Cardiac septum (tissue), 1 donor: ENCODE measurements around the gene LDLRAD4. TPM values are rescaled to one million over a fixed set of nuclear protein-coding genes. Genes with fewer than 3 reads are reported as not detected.

Source experiments
- DNase-seq: peaks from one replicate; pipeline ENCODE4 v3.0.0-alpha.2; 2020; ENCODE audit warnings: low spot score
- intact Hi-C: fragments of 100-400 bp; cut with DNase I; formaldehyde crosslinking; loops from one replicate; pipeline ENCODE4 v1.14.0; 2022
- total RNA-seq: library from RNA; stranded (reverse); fragmentation: NEBNext Ultra II Directional; extraction: Animal tissue kit (Norgen Biotek cat#: 25700); gene quantifications from one replicate; pipeline ENCODE4 v1.2.1, GENCODE V29; 2021
- donor health status: DM: no; HTN: no; CAD: no.

Gene LDLRAD4
- total RNA-seq, 1 donor from 2014 or later, result 23.3 TPM

- peak; percentile 70 for DNase-seq
- intact Hi-C loops, result no loop called here
These were observed 153.3 kb downstream of the LDLRAD4 start for GRCh38 chr18:13371689-13372418.

- intact Hi-C loops, result no loop called here
- peak; percentile 58 for DNase-seq
These were observed 154.0 kb downstream of the LDLRAD4 start for GRCh38 chr18:13372531-13372951.

GRCh38 chr18:13374096-13374467 is 155.5 kb downstream of the LDLRAD4 start:
- intact Hi-C loops, result no loop called here

GRCh38 chr18:13374468-13375301 is 156.1 kb downstream of the LDLRAD4 start:
- peak; percentile 58 for DNase-seq
- intact Hi-C loops, result loop anchor here (5.0 kb wide), 3 partner anchors 63 to 153 kb away; no protein-coding TSS in a partner anchor

More at GRCh38 chr18:13374096-13374467, 155.5 kb downstream of the LDLRAD4 start:
- no peak for DNase-seq

GRCh38 chr18:13375302-13376255 is 157.0 kb downstream of the LDLRAD4 start:
- intact Hi-C loops, result loop anchor here (5.0 kb wide), 3 partner anchors 62 to 152 kb away; no protein-coding TSS in a partner anchor

GRCh38 chr18:13376298-13376840 is 157.8 kb downstream of the LDLRAD4 start:
- DNase-seq, result peak; percentile 65

More at GRCh38 chr18:13375302-13376255, 157.0 kb downstream of the LDLRAD4 start:
- DNase-seq, result peak; percentile 83

GRCh38 chr18:13376841-13377351 is 158.3 kb downstream of the LDLRAD4 start:
- intact Hi-C loops, result loop anchor here (5.0 kb wide), 3 partner anchors 60 to 150 kb away; no protein-coding TSS in a partner anchor
- DNase-seq, result peak; percentile 74

More at GRCh38 chr18:13376298-13376840, 157.8 kb downstream of the LDLRAD4 start:
- intact Hi-C loops, result loop anchor here (5.0 kb wide), 3 partner anchors 61 to 151 kb away; no protein-coding TSS in a partner anchor

- intact Hi-C loops, result loop anchor here (5.0 kb wide), 3 partner anchors 60 to 150 kb away; no protein-coding TSS in a partner anchor
- peak; percentile 74 for DNase-seq
These were observed 158.9 kb downstream of the LDLRAD4 start for GRCh38 chr18:13377496-13377895.

- peak; percentile 73 for DNase-seq
- intact Hi-C loops, result loop anchor here (5.0 kb wide), 3 partner anchors 59 to 149 kb away; no protein-coding TSS in a partner anchor
These were observed 159.6 kb downstream of the LDLRAD4 start for GRCh38 chr18:13378150-13378549.

GRCh38 chr18:13379062-13379865 is 160.7 kb downstream of the LDLRAD4 start:
- DNase-seq, result peak; percentile 68

GRCh38 chr18:13379930-13380690 is 161.6 kb downstream of the LDLRAD4 start:
- peak; percentile 75 for DNase-seq
- intact Hi-C loops, result loop anchor here (5.0 kb wide), 4 partner anchors 47 to 147 kb away; no protein-coding TSS in a partner anchor

More at GRCh38 chr18:13379062-13379865, 160.7 kb downstream of the LDLRAD4 start:
- intact Hi-C loops, result loop anchor here (5.0 kb wide), 3 partner anchors 58 to 148 kb away; no protein-coding TSS in a partner anchor

- no peak for DNase-seq
- intact Hi-C loops, result loop anchor here (5.0 kb wide), 1 partner anchor 47 kb away; no protein-coding TSS in a partner anchor
These were observed 162.1 kb downstream of the LDLRAD4 start for GRCh38 chr18:13380691-13381070.

- peak; percentile 26 for DNase-seq
- intact Hi-C loops, result loop anchor here (5.0 kb wide), 1 partner anchor 46 kb away; no protein-coding TSS in a partner anchor
These were observed 162.8 kb downstream of the LDLRAD4 start for GRCh38 chr18:13381331-13381730.

GRCh38 chr18:13381944-13382365 is 163.4 kb downstream of the LDLRAD4 start:
- DNase-seq, result peak; percentile 77
- intact Hi-C loops, result loop anchor here (2.0 to 5.0 kb wide), 2 partner anchors 45 to 159 kb away; no protein-coding TSS in a partner anchor

GRCh38 chr18:13382366-13382953 is 163.9 kb downstream of the LDLRAD4 start:
- DNase-seq, result peak; percentile 31
- intact Hi-C loops, result loop anchor here (2.0 to 5.0 kb wide), 2 partner anchors 45 to 160 kb away; no protein-coding TSS in a partner anchor
